ENCODE results near the gene LTO1. TPM values are rescaled to one million over a fixed set of nuclear protein-coding genes. Genes with fewer than 3 reads are reported as not detected.

The LTO1 gene
- total RNA-seq, 2 donors from 2014 or later: 13.0 to 26.7 TPM

- no peak for DNase-seq
- intact Hi-C loops (cut with DNase I): no loop called here
- Histone ChIP-seq H3K27ac (no peak overlapping the region), H3K9me3 (no peaks in the 10 kb centered on the region), H3K27me3 (peaks cover 5 to 11% of the 10 kb centered on the region in 2 donors), H3K4me1 (peaks cover 18% of the 10 kb centered on the region), H3K36me3 (replicated peaks in 1 of 2; ENCODE audit: insufficient read depth in 1 of 2, low read depth in 2 of 2) (no peaks in the 10 kb centered on the region), H3K4me3 (no peak overlapping the region)
- TF ChIP-seq POLR2A (IDR thresholded peaks at IDR 0.05) (no peak), CTCF (IDR thresholded peaks at IDR 0.05) (no peak)
- ATAC-seq: no peak
- WGBS, 2 donors: 6 to 19% methylated on average over 14 to 44 of the region's 45 CpGs
These were observed 27.8 kb upstream of the LTO1 start for GRCh38 chr11:69702769-69703452.

GRCh38 chr11:69702239-69702691, 27.1 kb upstream of the LTO1 start:
- H3K36me3 ChIP-seq (replicated peaks in 1 of 2; ENCODE audit: insufficient read depth in 1 of 2, low read depth in 2 of 2): no peaks in the 10 kb centered on the region
- H3K9me3 ChIP-seq: no peaks in the 10 kb centered on the region
- TF ChIP-seq POLR2A (IDR thresholded peaks at IDR 0.05) (no peak), CTCF (IDR thresholded peaks at IDR 0.05) (no peak)
- DNase-seq: no peak
- intact Hi-C loops (cut with DNase I): no loop called here
- H3K4me3 ChIP-seq: no peak overlapping the region
- 8 to 12% methylated on average over 12 to 28 of the region's 35 CpGs for WGBS, 2 donors
- peaks cover 5 to 11% of the 10 kb centered on the region in 2 donors for H3K27me3 ChIP-seq
- no peak for ATAC-seq
- H3K4me1 ChIP-seq: peaks cover 18% of the 10 kb centered on the region
- no peak overlapping the region for H3K27ac ChIP-seq

DNA sequence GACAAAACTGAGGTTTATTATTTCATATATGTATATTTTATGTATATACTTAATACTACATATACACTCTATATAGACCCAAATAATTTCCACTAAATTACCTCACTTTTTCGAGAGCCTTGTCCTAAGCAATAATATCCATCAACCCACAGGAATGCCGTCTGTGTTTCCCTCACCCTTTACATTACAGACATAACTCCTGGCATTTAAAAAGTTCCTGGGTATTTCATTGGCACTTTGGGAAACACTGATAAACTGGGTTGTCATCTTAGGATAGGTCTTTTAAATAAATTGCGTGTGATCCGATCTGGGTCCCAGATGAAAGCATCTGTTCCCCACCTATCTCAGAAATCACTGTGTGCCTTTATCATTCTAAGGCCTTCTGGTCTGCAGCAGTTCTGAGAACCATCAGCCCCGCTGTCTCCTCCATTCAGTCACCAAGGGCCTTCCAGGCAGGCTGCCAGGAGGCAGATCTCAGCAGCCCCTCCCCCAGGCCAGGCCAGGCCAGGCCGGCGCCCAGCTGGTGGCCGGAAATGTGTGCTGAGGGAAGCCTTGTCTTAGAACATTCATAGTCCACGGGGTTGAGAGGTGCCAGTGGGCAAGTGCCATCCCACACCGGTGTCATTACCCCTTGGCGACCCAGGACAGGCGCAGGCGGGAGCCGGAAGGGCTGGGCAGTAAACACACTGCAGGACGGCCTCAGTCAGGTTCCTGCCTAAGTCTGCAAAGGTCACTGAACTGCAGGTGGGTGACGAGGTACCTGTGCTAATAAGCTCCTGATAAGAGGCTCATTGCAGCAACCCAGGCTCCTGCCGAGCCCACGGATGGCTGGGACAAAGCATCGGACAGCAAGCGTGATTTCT, 25.4 kb upstream of the LTO1 start:
- TF ChIP-seq POLR2A (IDR thresholded peaks at IDR 0.05) (no peak), CTCF (IDR thresholded peaks at IDR 0.05) (no peak)
- Histone ChIP-seq H3K27me3 (peaks cover 5 to 11% of the 10 kb centered on the region in 2 donors), H3K4me3 (no peak overlapping the region), H3K4me1 (peaks cover 18% of the 10 kb centered on the region), H3K27ac (no peak overlapping the region), H3K9me3 (no peaks in the 10 kb centered on the region), H3K36me3 (replicated peaks in 1 of 2; ENCODE audit: insufficient read depth in 1 of 2, low read depth in 2 of 2) (no peaks in the 10 kb centered on the region)
- intact Hi-C loops (cut with DNase I): no loop called here
- WGBS, 2 donors: 29 to 37% methylated on average over 19 to 20 of the region's 20 CpGs
- DNase-seq (peak; percentile 57 to 77 (median 70)), ATAC-seq (peak; percentile 57)

GRCh38 chr11:69699213-69699612, 24.1 kb upstream of the LTO1 start:
- DNase-seq (no peak), ATAC-seq (no peak)
- peaks cover 7% of the 10 kb centered on the region for H3K4me1 ChIP-seq
- WGBS, 2 donors: 73 to 93% methylated on average over 4 to 13 of the region's 13 CpGs
- H3K36me3 ChIP-seq (replicated peaks in 1 of 2; ENCODE audit: insufficient read depth in 1 of 2, low read depth in 2 of 2): no peaks in the 10 kb centered on the region
- H3K27me3 ChIP-seq: peaks cover 5 to 7% of the 10 kb centered on the region in 2 donors
- no peak overlapping the region for H3K27ac ChIP-seq
- H3K4me3 ChIP-seq: no peak overlapping the region
- H3K9me3 ChIP-seq: no peaks in the 10 kb centered on the region
- intact Hi-C loops (cut with DNase I): loop anchor here (5.0 to 10.0 kb wide), 2 partner anchors 183 to 486 kb away; no protein-coding TSS in a partner anchor
- TF ChIP-seq POLR2A (IDR thresholded peaks at IDR 0.05): no peak
- TF ChIP-seq CTCF (IDR thresholded peaks at IDR 0.05): no peak

Data from body of pancreas (tissue), 4 donors.